HepG2 (cell line): ENCODE results near the gene STK38L. TPM values are rescaled to one million over a fixed set of nuclear protein-coding genes. Genes with fewer than 3 reads are reported as not detected.

Experiments used
- FLYWCH1 ChIP-seq: sonication (generic); formaldehyde crosslinking; IDR thresholded peaks from 2 replicates; pipeline ENCODE4 v1.8.1; 2023; ENCODE audit warnings: mild to moderate bottlenecking, missing genetic modification reagents
- KDM3A ChIP-seq: IDR thresholded peaks from 2 replicates; pipeline ENCODE4 v1.6.1; 2018; ENCODE audit warnings: low read depth, missing compliant biosample characterization
- MTF1 ChIP-seq: sonication (generic); formaldehyde crosslinking; IDR thresholded peaks from 2 replicates; pipeline ENCODE4 v1.5.0; 2020; ENCODE audit warnings: missing genetic modification reagents
- NCOA5 ChIP-seq: sonication (generic); formaldehyde crosslinking; IDR thresholded peaks from 2 replicates; pipeline ENCODE4 v1.4.0; 2020; ENCODE audit warnings: missing genetic modification reagents
- NFYB ChIP-seq: sonication (generic); formaldehyde crosslinking; IDR thresholded peaks from 2 replicates; pipeline ENCODE4 v1.4.0; 2020; ENCODE audit warnings: missing genetic modification reagents
- REXO4 ChIP-seq: sonication (generic); formaldehyde crosslinking; IDR thresholded peaks from 2 replicates; pipeline ENCODE4 v1.8.0; 2022; ENCODE audit warnings: missing genetic modification reagents, mild to moderate bottlenecking, borderline replicate concordance
- SOX13 ChIP-seq, 3 experiments: fragments of 450-650 bp in 1 of 3; sonication (generic) in 1 of 3; formaldehyde crosslinking in 1 of 3; IDR thresholded peaks in 2 of 3; conservative IDR thresholded peaks in 1 of 3; 2 replicates each; pipeline versions ENCODE4 v1.5.0 to v1.6.1; 2016 to 2020; ENCODE audit warnings: antibody characterized with exemption in 1 of 3, mild to moderate bottlenecking in 1 of 3, missing compliant biosample characterization in 1 of 3, missing genetic modification reagents in 1 of 3, moderate library complexity in 1 of 3
- SRSF4 ChIP-seq: fragments of 200-400 bp; formaldehyde crosslinking; IDR thresholded peaks from one replicate; pipeline ENCODE4 v1.6.1; 2018; ENCODE audit warnings: mild to moderate bottlenecking, low read depth, low read length, moderate library complexity; ENCODE audit not compliant: poor library complexity, severe bottlenecking
- STAT5B ChIP-seq: sonication (generic); formaldehyde crosslinking; IDR thresholded peaks from 2 replicates; pipeline ENCODE4 v1.4.0; 2020; ENCODE audit warnings: missing genetic modification reagents
- TEAD2 ChIP-seq: sonication (generic); formaldehyde crosslinking; IDR thresholded peaks from 2 replicates; pipeline ENCODE4 v1.9.0; 2021; ENCODE audit warnings: missing genetic modification reagents
- ZBTB8A ChIP-seq: sonication (generic); formaldehyde crosslinking; IDR thresholded peaks from 2 replicates; pipeline ENCODE4 v1.4.0; 2020; ENCODE audit warnings: mild to moderate bottlenecking, low read depth, missing genetic modification reagents, borderline replicate concordance
- ZNF30 ChIP-seq: sonication (generic); formaldehyde crosslinking; IDR thresholded peaks from 2 replicates; pipeline ENCODE4 v1.5.0; 2020; ENCODE audit warnings: mild to moderate bottlenecking, missing genetic modification reagents
- ZNF331 ChIP-seq: sonication (generic); formaldehyde crosslinking; IDR thresholded peaks from 2 replicates; pipeline ENCODE4 v1.4.0; 2020; ENCODE audit warnings: missing genetic modification reagents
- ZNF7 ChIP-seq: IDR thresholded peaks from 2 replicates; pipeline ENCODE4 v1.6.1; 2016; ENCODE audit warnings: missing biosample characterization, missing genetic modification reagents
- ZNF792 ChIP-seq: IDR thresholded peaks from 2 replicates; pipeline ENCODE4 v1.6.1; 2016
- polyA plus RNA-seq, 8 experiments: library from polyadenylated mRNA; depleted of rRNA in 3 of 8; stranded (reverse) in 7 of 8; unstranded in 1 of 8; fragments of >200 nt; fragmentation: Illumina TruSeq in 4 of 8; extraction: Trizol in 4 of 8; gene quantifications; 2 replicates each; pipeline versions ENCODE4 v1.2.1 to v1.2.3, GENCODE V29; 2011 to 2016; ENCODE audit warnings: low read depth in 4 of 8, missing spikeins in 1 of 8, mixed read lengths in 1 of 8; ENCODE audit not compliant: insufficient read depth in 1 of 8
- total RNA-seq, 5 experiments: library from RNA; depleted of rRNA; stranded (reverse); fragments of >200 nt; fragmentation: Illumina TruSeq; extraction: Trizol; gene quantifications; 2 replicates each; pipeline ENCODE4 v1.2.3, GENCODE V29; 2016; ENCODE audit warnings: low read depth in 1 of 5
- TF ChIP-seq, protein P1 (sequence below): sonication (generic); formaldehyde crosslinking; IDR thresholded peaks from 2 replicates; pipeline ENCODE4 v1.5.0; 2020; ENCODE audit warnings: mild to moderate bottlenecking, missing genetic modification reagents
- TF ChIP-seq, protein P2 (sequence below): sonication (generic); formaldehyde crosslinking; IDR thresholded peaks from 2 replicates; pipeline ENCODE4 v1.5.1; 2020; ENCODE audit warnings: missing genetic modification reagents, mild to moderate bottlenecking, borderline replicate concordance
- TF ChIP-seq, protein P3 (sequence below): sonication (generic); formaldehyde crosslinking; IDR thresholded peaks from 2 replicates; pipeline ENCODE4 v1.4.0; 2020; ENCODE audit warnings: missing genetic modification reagents
- TF ChIP-seq, protein P4 (sequence below): sonication (generic); formaldehyde crosslinking; IDR thresholded peaks from 2 replicates; pipeline ENCODE4 v1.5.1; 2020; ENCODE audit warnings: mild to moderate bottlenecking, missing genetic modification reagents, borderline replicate concordance

Gene STK38L
- total and polyA plus RNA-seq, 2 of the 13 experiments (the other 11 are each of a cell fraction or from before 2014, with no cell fraction given) = 6.1 to 26.4 TPM

DNA sequence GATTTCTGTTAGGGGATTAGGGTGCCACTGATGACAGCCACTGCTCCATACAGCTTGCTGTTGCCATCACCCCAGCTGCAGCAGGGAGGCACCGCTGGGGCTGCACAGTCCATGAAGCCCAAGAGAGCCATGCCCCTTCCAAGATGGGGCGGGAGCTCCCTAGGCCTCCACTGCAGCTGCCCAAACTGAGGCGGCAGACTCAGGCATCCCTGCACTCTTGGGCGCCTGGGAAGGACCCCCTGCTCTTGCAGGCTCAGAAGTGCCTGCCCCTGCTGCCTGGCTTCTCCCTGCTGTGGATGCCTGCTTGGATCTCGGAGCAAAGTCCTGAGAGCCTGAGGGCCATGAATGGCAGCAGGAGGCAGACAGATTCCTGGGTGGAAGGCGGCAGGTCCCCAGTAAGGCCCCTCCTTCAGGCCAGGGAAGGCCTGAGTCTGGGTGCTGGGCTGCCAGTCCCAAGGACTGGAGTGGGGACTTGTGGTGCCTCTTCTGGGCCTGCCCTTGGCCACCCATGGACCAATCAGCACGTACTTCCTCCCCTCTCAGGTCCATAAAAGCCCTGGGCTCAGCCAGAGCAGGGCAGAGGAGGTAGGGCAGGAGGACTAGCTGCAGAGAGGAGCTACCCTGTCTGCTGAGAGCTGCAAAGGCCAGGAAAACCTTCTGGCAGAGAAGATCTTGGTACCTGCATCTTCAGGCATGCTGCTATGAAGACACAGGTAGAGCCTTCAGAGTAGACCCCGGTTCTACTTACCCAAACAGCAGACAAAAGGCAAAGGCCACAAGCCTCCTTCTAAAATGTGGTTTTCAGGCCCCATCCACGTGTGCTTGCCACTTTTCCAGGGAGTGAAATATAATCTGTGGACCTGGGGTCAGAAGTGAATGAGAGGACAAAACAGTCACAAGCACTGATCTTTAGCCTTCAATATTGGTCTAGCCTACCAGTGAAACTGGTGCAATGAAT lies 30.0 kb upstream of the STK38L start (continued):
- TF ChIP-seq, protein P1, sequence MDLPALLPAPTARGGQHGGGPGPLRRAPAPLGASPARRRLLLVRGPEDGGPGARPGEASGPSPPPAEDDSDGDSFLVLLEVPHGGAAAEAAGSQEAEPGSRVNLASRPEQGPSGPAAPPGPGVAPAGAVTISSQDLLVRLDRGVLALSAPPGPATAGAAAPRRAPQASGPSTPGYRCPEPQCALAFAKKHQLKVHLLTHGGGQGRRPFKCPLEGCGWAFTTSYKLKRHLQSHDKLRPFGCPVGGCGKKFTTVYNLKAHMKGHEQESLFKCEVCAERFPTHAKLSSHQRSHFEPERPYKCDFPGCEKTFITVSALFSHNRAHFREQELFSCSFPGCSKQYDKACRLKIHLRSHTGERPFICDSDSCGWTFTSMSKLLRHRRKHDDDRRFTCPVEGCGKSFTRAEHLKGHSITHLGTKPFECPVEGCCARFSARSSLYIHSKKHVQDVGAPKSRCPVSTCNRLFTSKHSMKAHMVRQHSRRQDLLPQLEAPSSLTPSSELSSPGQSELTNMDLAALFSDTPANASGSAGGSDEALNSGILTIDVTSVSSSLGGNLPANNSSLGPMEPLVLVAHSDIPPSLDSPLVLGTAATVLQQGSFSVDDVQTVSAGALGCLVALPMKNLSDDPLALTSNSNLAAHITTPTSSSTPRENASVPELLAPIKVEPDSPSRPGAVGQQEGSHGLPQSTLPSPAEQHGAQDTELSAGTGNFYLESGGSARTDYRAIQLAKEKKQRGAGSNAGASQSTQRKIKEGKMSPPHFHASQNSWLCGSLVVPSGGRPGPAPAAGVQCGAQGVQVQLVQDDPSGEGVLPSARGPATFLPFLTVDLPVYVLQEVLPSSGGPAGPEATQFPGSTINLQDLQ (CRISPR knock-in tag) = no peak
- TF ChIP-seq, protein P2, sequence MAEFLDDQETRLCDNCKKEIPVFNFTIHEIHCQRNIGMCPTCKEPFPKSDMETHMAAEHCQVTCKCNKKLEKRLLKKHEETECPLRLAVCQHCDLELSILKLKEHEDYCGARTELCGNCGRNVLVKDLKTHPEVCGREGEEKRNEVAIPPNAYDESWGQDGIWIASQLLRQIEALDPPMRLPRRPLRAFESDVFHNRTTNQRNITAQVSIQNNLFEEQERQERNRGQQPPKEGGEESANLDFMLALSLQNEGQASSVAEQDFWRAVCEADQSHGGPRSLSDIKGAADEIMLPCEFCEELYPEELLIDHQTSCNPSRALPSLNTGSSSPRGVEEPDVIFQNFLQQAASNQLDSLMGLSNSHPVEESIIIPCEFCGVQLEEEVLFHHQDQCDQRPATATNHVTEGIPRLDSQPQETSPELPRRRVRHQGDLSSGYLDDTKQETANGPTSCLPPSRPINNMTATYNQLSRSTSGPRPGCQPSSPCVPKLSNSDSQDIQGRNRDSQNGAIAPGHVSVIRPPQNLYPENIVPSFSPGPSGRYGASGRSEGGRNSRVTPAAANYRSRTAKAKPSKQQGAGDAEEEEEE (CRISPR knock-in tag) = no peak
- peak; percentile 70; the same call in 1 of the 2 replicates for TF ChIP-seq ZNF30
- no peak for TF ChIP-seq REXO4 (CRISPR knock-in tag)
- peak; percentile 66 for TF ChIP-seq NFYB
- TF ChIP-seq STAT5B (CRISPR knock-in tag) = no peak
- TF ChIP-seq ZNF7 (CRISPR knock-in tag) = no peak
- TF ChIP-seq SRSF4 = no peak
- TF ChIP-seq, protein P3, sequence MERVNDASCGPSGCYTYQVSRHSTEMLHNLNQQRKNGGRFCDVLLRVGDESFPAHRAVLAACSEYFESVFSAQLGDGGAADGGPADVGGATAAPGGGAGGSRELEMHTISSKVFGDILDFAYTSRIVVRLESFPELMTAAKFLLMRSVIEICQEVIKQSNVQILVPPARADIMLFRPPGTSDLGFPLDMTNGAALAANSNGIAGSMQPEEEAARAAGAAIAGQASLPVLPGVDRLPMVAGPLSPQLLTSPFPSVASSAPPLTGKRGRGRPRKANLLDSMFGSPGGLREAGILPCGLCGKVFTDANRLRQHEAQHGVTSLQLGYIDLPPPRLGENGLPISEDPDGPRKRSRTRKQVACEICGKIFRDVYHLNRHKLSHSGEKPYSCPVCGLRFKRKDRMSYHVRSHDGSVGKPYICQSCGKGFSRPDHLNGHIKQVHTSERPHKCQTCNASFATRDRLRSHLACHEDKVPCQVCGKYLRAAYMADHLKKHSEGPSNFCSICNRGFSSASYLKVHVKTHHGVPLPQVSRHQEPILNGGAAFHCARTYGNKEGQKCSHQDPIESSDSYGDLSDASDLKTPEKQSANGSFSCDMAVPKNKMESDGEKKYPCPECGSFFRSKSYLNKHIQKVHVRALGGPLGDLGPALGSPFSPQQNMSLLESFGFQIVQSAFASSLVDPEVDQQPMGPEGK (CRISPR knock-in tag) = no peak
- TF ChIP-seq KDM3A (CRISPR knock-in tag) = no peak
- 0 out of 2 replicates have a peak, but pooled peaks have one; percentile 64 for TF ChIP-seq ZBTB8A
- no peak for TF ChIP-seq ZNF792 (CRISPR knock-in tag)
- no peak for TF ChIP-seq NCOA5 (CRISPR knock-in tag)
- TF ChIP-seq MTF1 (CRISPR knock-in tag) = no peak
- TF ChIP-seq ZNF331 = peak; percentile 39; the same call in 1 of the 2 replicates
- TF ChIP-seq, protein P4, sequence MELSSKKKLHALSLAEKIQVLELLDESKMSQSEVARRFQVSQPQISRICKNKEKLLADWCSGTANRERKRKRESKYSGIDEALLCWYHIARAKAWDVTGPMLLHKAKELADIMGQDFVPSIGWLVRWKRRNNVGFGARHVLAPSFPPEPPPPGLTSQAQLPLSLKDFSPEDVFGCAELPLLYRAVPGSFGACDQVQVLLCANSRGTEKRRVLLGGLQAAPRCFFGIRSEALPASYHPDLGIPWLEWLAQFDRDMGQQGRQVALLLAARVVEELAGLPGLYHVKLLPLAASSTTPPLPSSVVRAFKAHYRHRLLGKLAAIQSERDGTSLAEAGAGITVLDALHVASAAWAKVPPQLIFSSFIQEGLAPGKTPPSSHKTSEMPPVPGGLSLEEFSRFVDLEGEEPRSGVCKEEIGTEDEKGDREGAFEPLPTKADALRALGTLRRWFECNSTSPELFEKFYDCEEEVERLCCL = peak; percentile 94
- no peak for TF ChIP-seq FLYWCH1
- no peak for TF ChIP-seq TEAD2 (CRISPR knock-in tag)
- TF ChIP-seq SOX13 (IDR thresholded peaks at IDR 0.05) = peak; percentile 57; the same call in 1 of the 2 replicates
- peak in 1 of 2 experiments; percentile 44; a peak in 2 of 4 replicates for TF ChIP-seq SOX13 (CRISPR knock-in tag; conservative IDR thresholded peaks at IDR 0.05 in 1 of 2, IDR thresholded peaks at IDR 0.05 in 1 of 2)
